ENCODE measurements around the gene TJAP1. TPM values are rescaled to one million over a fixed set of nuclear protein-coding genes. Genes with fewer than 3 reads are reported as not detected.

The TJAP1 gene
- total RNA-seq, 1 experiment from 2014 or later, result 17.3 TPM

DNA sequence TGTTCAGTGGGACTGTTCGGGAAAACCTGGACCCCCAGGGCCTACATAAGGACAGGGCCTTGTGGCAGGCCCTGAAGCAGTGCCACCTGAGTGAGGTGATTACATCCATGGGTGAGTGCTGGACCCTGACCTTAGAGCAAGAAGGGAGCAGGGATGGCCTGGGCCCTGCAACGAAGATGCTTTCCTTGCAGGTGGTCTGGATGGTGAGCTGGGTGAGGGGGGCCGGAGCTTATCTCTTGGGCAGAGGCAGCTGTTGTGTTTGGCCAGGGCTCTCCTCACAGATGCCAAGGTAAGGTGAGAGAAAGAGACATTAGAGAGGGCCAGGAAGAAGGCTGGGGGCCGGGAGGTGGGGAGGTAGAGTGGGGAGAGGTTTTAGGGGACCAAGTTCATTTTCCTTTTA is 28.5 kb upstream of the TJAP1 start:
- H3K36me3 ChIP-seq (ENCODE audit: insufficient read depth, low read length), result peaks cover 8% of the 10 kb centered on the region

GRCh38 chr6:43450699-43451131 is 26.7 kb upstream of the TJAP1 start:
- H3K4me3 ChIP-seq (ENCODE audit: low read length), result no peak overlapping the region
- H2AFZ ChIP-seq (ENCODE audit: low read length), result no peak overlapping the region
- no peaks in the 10 kb centered on the region for H3K27me3 ChIP-seq (ENCODE audit: low read length)
- no peaks in the 10 kb centered on the region for H3K79me2 ChIP-seq (ENCODE audit: low read length)
- DNase-seq, result no peak
- H3K9ac ChIP-seq (ENCODE audit: low read length), result no peak overlapping the region
- peaks cover 9% of the 10 kb centered on the region for H3K4me1 ChIP-seq (ENCODE audit: low read length)
- H4K20me1 ChIP-seq (ENCODE audit: insufficient read depth, low read depth, low read length), result no peaks in the 10 kb centered on the region
- peaks cover 8% of the 10 kb centered on the region for H3K36me3 ChIP-seq (ENCODE audit: insufficient read depth, low read length)
- H3K9me2 ChIP-seq (replicated peaks; ENCODE audit: insufficient read depth, low read length), result no peaks in the 10 kb centered on the region
- no peak overlapping the region for H3K27ac ChIP-seq (ENCODE audit: low read length)
- H3K4me2 ChIP-seq (ENCODE audit: low read depth, low read length, poor library complexity, severe bottlenecking), result no peak overlapping the region
- no peaks in the 10 kb centered on the region for H3K9me3 ChIP-seq (ENCODE audit: low read length)

More for the DNA sequence above, 28.5 kb upstream of the TJAP1 start:
- Histone ChIP-seq H3K4me3 (ENCODE audit: low read length) (no peak overlapping the region), H3K4me2 (ENCODE audit: low read depth, low read length, poor library complexity, severe bottlenecking) (no peak overlapping the region), H4K20me1 (ENCODE audit: insufficient read depth, low read depth, low read length) (no peaks in the 10 kb centered on the region), H3K27ac (ENCODE audit: low read length) (no peak overlapping the region), H3K4me1 (ENCODE audit: low read length) (no peaks in the 10 kb centered on the region), H2AFZ (ENCODE audit: low read length) (no peak overlapping the region), H3K9me2 (replicated peaks; ENCODE audit: insufficient read depth, low read length) (no peaks in the 10 kb centered on the region), H3K79me2 (ENCODE audit: low read length) (no peaks in the 10 kb centered on the region), H3K27me3 (ENCODE audit: low read length) (no peaks in the 10 kb centered on the region), H3K9me3 (ENCODE audit: low read length) (no peaks in the 10 kb centered on the region), H3K9ac (ENCODE audit: low read length) (no peak overlapping the region)
- no peak for DNase-seq

DNA sequence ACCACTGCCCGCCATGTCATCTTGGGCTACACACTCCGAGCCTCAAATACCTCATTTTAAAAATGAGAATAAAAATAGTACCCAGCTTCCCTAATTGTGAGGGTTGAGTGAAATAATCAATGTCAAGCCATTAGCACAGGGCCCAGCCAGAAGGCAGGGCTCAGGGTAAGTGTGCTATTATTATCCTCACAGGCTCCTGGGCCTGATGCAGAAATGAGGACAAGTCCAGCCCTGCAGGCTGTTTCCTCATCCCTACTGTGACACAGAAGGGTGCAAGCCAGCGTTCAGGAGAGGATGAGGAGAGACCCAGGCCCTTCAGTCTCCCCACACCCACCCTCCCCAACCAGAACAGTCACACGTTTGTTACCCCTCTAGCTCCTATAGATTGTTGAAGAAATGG is 26.0 kb upstream of the TJAP1 start:
- H3K4me1 ChIP-seq (ENCODE audit: low read length), result peaks cover 12% of the 10 kb centered on the region
- no peaks in the 10 kb centered on the region for H3K27me3 ChIP-seq (ENCODE audit: low read length)
- no peaks in the 10 kb centered on the region for H4K20me1 ChIP-seq (ENCODE audit: insufficient read depth, low read depth, low read length)
- H3K9me2 ChIP-seq (replicated peaks; ENCODE audit: insufficient read depth, low read length), result no peaks in the 10 kb centered on the region
- no peak overlapping the region for H3K4me3 ChIP-seq (ENCODE audit: low read length)
- H3K36me3 ChIP-seq (ENCODE audit: insufficient read depth, low read length), result peaks cover 8% of the 10 kb centered on the region
- no peak for DNase-seq
- H2AFZ ChIP-seq (ENCODE audit: low read length), result no peak overlapping the region
- no peak overlapping the region for H3K27ac ChIP-seq (ENCODE audit: low read length)
- no peak overlapping the region for H3K9ac ChIP-seq (ENCODE audit: low read length)
- no peaks in the 10 kb centered on the region for H3K79me2 ChIP-seq (ENCODE audit: low read length)
- no peak overlapping the region for H3K4me2 ChIP-seq (ENCODE audit: low read depth, low read length, poor library complexity, severe bottlenecking)
- H3K9me3 ChIP-seq (ENCODE audit: low read length), result no peaks in the 10 kb centered on the region

DNA sequence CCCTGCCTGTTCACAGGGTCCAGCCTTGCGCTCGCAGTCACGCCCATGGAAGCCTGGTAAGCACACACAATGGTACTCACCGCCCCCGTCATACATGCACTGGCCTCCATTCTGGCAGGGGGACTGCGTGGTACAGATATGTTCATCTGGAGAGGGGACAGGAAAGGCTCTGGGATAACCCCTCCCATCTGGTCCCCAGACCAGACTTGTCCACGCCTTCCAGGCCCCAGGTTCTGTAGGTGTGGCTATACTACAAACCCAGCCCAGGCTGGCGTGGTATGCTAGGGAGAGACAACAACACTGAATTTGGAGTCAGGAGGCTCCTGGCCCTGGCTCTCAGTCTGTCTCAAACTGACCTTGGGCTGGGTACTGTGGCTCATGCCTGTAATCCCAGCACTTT is 25.4 kb upstream of the TJAP1 start:
- Histone ChIP-seq H2AFZ (ENCODE audit: low read length) (no peak overlapping the region), H3K4me1 (ENCODE audit: low read length) (peaks cover 12% of the 10 kb centered on the region), H3K9me2 (replicated peaks; ENCODE audit: insufficient read depth, low read length) (no peaks in the 10 kb centered on the region), H3K79me2 (ENCODE audit: low read length) (no peaks in the 10 kb centered on the region), H3K9me3 (ENCODE audit: low read length) (no peaks in the 10 kb centered on the region), H3K36me3 (ENCODE audit: insufficient read depth, low read length) (peaks cover 8% of the 10 kb centered on the region), H3K27ac (ENCODE audit: low read length) (no peak overlapping the region), H3K9ac (ENCODE audit: low read length) (no peak overlapping the region), H3K27me3 (ENCODE audit: low read length) (no peaks in the 10 kb centered on the region), H4K20me1 (ENCODE audit: insufficient read depth, low read depth, low read length) (no peaks in the 10 kb centered on the region), H3K4me2 (ENCODE audit: low read depth, low read length, poor library complexity, severe bottlenecking) (no peak overlapping the region), H3K4me3 (ENCODE audit: low read length) (no peak overlapping the region)
- no peak for DNase-seq

DNA sequence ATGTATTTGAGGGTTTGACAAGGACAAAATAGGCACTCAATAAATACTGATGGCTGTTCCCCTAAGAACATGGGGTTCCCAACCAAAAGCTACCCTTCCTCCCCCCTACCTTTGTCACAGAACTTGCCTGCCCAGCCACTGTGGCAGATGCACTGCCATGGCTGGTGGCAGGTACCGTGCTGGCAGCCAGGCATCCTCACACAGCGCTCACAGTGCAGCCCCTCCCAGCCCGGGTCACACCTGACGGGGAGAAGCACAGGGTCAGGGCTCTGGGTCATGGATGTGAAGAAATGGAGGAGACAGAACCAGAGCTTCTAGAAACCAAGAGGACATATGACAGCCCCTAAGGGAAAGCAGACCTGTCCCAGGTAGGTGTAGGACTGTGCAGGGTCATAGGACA is 24.5 kb upstream of the TJAP1 start:
- H3K4me3 ChIP-seq (ENCODE audit: low read length), result no peak overlapping the region
- H3K79me2 ChIP-seq (ENCODE audit: low read length), result no peaks in the 10 kb centered on the region
- no peak for DNase-seq
- H4K20me1 ChIP-seq (ENCODE audit: insufficient read depth, low read depth, low read length), result no peaks in the 10 kb centered on the region
- no peaks in the 10 kb centered on the region for H3K9me3 ChIP-seq (ENCODE audit: low read length)
- H3K9me2 ChIP-seq (replicated peaks; ENCODE audit: insufficient read depth, low read length), result no peaks in the 10 kb centered on the region
- H3K27ac ChIP-seq (ENCODE audit: low read length), result no peak overlapping the region
- no peaks in the 10 kb centered on the region for H3K27me3 ChIP-seq (ENCODE audit: low read length)
- H3K9ac ChIP-seq (ENCODE audit: low read length), result no peak overlapping the region
- H3K4me1 ChIP-seq (ENCODE audit: low read length), result peaks cover 12% of the 10 kb centered on the region
- peaks cover 8% of the 10 kb centered on the region for H3K36me3 ChIP-seq (ENCODE audit: insufficient read depth, low read length)
- no peak overlapping the region for H3K4me2 ChIP-seq (ENCODE audit: low read depth, low read length, poor library complexity, severe bottlenecking)
- no peak overlapping the region for H2AFZ ChIP-seq (ENCODE audit: low read length)

DNA sequence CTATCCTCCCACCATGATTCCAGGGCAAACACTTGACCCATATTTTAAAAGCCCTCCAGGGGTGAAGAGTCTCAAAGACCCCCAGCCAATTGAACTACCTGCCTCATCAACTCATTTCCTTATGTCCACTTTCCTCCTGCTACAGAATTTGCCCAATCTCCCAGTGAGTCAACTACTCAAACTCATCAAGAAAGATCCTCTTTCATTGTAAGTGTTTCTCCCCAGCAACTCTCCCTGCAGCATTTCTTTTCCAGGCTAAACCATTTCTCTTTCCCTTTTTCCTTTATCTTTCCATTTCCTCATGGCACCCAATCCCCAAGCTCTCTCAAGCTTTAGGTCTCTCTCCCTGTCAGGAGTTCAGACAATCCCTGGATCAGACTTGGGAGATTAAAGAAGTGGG is 23.5 kb upstream of the TJAP1 start:
- Histone ChIP-seq H3K4me1 (ENCODE audit: low read length) (peaks cover 12% of the 10 kb centered on the region), H3K4me2 (ENCODE audit: low read depth, low read length, poor library complexity, severe bottlenecking) (peak overlapping the region; percentile 80), H3K27me3 (ENCODE audit: low read length) (no peaks in the 10 kb centered on the region), H3K79me2 (ENCODE audit: low read length) (no peaks in the 10 kb centered on the region), H3K4me3 (ENCODE audit: low read length) (peak overlapping the region; percentile 72; the same call in 1 of the 2 replicates), H2AFZ (ENCODE audit: low read length) (no peak overlapping the region), H3K9me2 (replicated peaks; ENCODE audit: insufficient read depth, low read length) (no peaks in the 10 kb centered on the region), H3K9ac (ENCODE audit: low read length) (no peak overlapping the region), H4K20me1 (ENCODE audit: insufficient read depth, low read depth, low read length) (no peaks in the 10 kb centered on the region), H3K27ac (ENCODE audit: low read length) (no peak overlapping the region), H3K9me3 (ENCODE audit: low read length) (no peaks in the 10 kb centered on the region), H3K36me3 (ENCODE audit: insufficient read depth, low read length) (peaks cover 8% of the 10 kb centered on the region)
- no peak for DNase-seq

- Histone ChIP-seq H3K4me3 (ENCODE audit: low read length) (peak overlapping the region; percentile 72; the same call in 1 of the 2 replicates), H3K4me1 (ENCODE audit: low read length) (peaks cover 12% of the 10 kb centered on the region), H3K9ac (ENCODE audit: low read length) (peak overlapping the region; percentile 69), H4K20me1 (ENCODE audit: insufficient read depth, low read depth, low read length) (no peaks in the 10 kb centered on the region), H3K9me2 (replicated peaks; ENCODE audit: insufficient read depth, low read length) (no peaks in the 10 kb centered on the region), H3K4me2 (ENCODE audit: low read depth, low read length, poor library complexity, severe bottlenecking) (peak overlapping the region; percentile 80), H3K27me3 (ENCODE audit: low read length) (no peaks in the 10 kb centered on the region), H3K9me3 (ENCODE audit: low read length) (no peaks in the 10 kb centered on the region), H3K36me3 (ENCODE audit: insufficient read depth, low read length) (peaks cover 7% of the 10 kb centered on the region), H3K27ac (ENCODE audit: low read length) (no peak overlapping the region), H2AFZ (ENCODE audit: low read length) (no peak overlapping the region), H3K79me2 (ENCODE audit: low read length) (no peaks in the 10 kb centered on the region)
- DNase-seq, result peak; percentile 80
Observed at GRCh38 chr6:43454290-43454695, 23.1 kb upstream of the TJAP1 start.

GRCh38 chr6:43454696-43455530 is 22.5 kb upstream of the TJAP1 start:
- H3K27ac ChIP-seq (ENCODE audit: low read length), result no peak overlapping the region
- H4K20me1 ChIP-seq (ENCODE audit: insufficient read depth, low read depth, low read length), result no peaks in the 10 kb centered on the region
- no peaks in the 10 kb centered on the region for H3K79me2 ChIP-seq (ENCODE audit: low read length)
- H3K9ac ChIP-seq (ENCODE audit: low read length), result peak overlapping the region; percentile 69
- H3K4me3 ChIP-seq (ENCODE audit: low read length), result peak overlapping the region; percentile 72
- H3K27me3 ChIP-seq (ENCODE audit: low read length), result no peaks in the 10 kb centered on the region
- no peak overlapping the region for H2AFZ ChIP-seq (ENCODE audit: low read length)
- peaks cover 12% of the 10 kb centered on the region for H3K4me1 ChIP-seq (ENCODE audit: low read length)
- DNase-seq, result peak; percentile 65
- H3K9me3 ChIP-seq (ENCODE audit: low read length), result no peaks in the 10 kb centered on the region
- H3K36me3 ChIP-seq (ENCODE audit: insufficient read depth, low read length), result peaks cover 5% of the 10 kb centered on the region; the same call in 1 of the 2 replicates
- H3K4me2 ChIP-seq (ENCODE audit: low read depth, low read length, poor library complexity, severe bottlenecking), result peak overlapping the region; percentile 80
- H3K9me2 ChIP-seq (replicated peaks; ENCODE audit: insufficient read depth, low read length), result no peaks in the 10 kb centered on the region
